ENCODE results near the gene PELI3.

Gene PELI3

GRCh38 chr11:66476841-66477251 lies 10.1 kb downstream of the PELI3 start:
- Histone ChIP-seq H3K4me1 (ENCODE audit: insufficient read depth, low read length, poor library complexity, severe bottlenecking) (peaks cover 11% of the 10 kb centered on the region), H2AFZ (ENCODE audit: low read length) (no peak overlapping the region), H3K9ac (ENCODE audit: low read depth, low read length, poor library complexity, severe bottlenecking) (no peak overlapping the region), H4K20me1 (ENCODE audit: insufficient read depth, low read length, poor library complexity, severe bottlenecking) (peaks cover 8% of the 10 kb centered on the region), H3K9me3 (ENCODE audit: insufficient read depth, low read depth, low read length) (no peaks in the 10 kb centered on the region), H3K4me3 (ENCODE audit: low read length, poor library complexity, severe bottlenecking) (no peak overlapping the region), H3K79me2 (ENCODE audit: insufficient read depth, low read length) (peaks cover 23% of the 10 kb centered on the region), H3K9me2 (replicated peaks; ENCODE audit: low read depth, low read length) (no peaks in the 10 kb centered on the region), H3K27me3 (ENCODE audit: insufficient read depth, low read length, poor library complexity, severe bottlenecking) (no peaks in the 10 kb centered on the region), H3K36me3 (ENCODE audit: insufficient read depth, low read length) (no peaks in the 10 kb centered on the region), H3F3A (ENCODE audit: low read depth) (no peaks in the 10 kb centered on the region), H3K4me2 (ENCODE audit: low read depth, low read length, poor library complexity, severe bottlenecking) (no peak overlapping the region)
- TF ChIP-seq CTCF (conservative IDR thresholded peaks at IDR 0.05; ENCODE audit: low read length) (no peak), EZH2phosphoT487 (IDR thresholded peaks at IDR 0.05; ENCODE audit: borderline replicate concordance) (no peak)

GRCh38 chr11:66477263-66478201 lies 10.8 kb downstream of the PELI3 start:
- Histone ChIP-seq H3K9ac (ENCODE audit: low read depth, low read length, poor library complexity, severe bottlenecking) (no peak overlapping the region), H3K9me3 (ENCODE audit: insufficient read depth, low read depth, low read length) (no peaks in the 10 kb centered on the region), H3K36me3 (ENCODE audit: insufficient read depth, low read length) (no peaks in the 10 kb centered on the region), H4K20me1 (ENCODE audit: insufficient read depth, low read length, poor library complexity, severe bottlenecking) (peaks cover 8% of the 10 kb centered on the region), H3K79me2 (ENCODE audit: insufficient read depth, low read length) (peaks cover 23% of the 10 kb centered on the region), H3K4me1 (ENCODE audit: insufficient read depth, low read length, poor library complexity, severe bottlenecking) (peaks cover 16% of the 10 kb centered on the region), H3K4me3 (ENCODE audit: low read length, poor library complexity, severe bottlenecking) (no peak overlapping the region), H2AFZ (ENCODE audit: low read length) (no peak overlapping the region), H3K27me3 (ENCODE audit: insufficient read depth, low read length, poor library complexity, severe bottlenecking) (no peaks in the 10 kb centered on the region), H3F3A (ENCODE audit: low read depth) (no peaks in the 10 kb centered on the region), H3K9me2 (replicated peaks; ENCODE audit: low read depth, low read length) (no peaks in the 10 kb centered on the region), H3K4me2 (ENCODE audit: low read depth, low read length, poor library complexity, severe bottlenecking) (no peak overlapping the region)
- no peak for TF ChIP-seq EZH2phosphoT487 (IDR thresholded peaks at IDR 0.05; ENCODE audit: borderline replicate concordance)
- TF ChIP-seq CTCF (conservative IDR thresholded peaks at IDR 0.05; ENCODE audit: low read length), result no peak

DNA sequence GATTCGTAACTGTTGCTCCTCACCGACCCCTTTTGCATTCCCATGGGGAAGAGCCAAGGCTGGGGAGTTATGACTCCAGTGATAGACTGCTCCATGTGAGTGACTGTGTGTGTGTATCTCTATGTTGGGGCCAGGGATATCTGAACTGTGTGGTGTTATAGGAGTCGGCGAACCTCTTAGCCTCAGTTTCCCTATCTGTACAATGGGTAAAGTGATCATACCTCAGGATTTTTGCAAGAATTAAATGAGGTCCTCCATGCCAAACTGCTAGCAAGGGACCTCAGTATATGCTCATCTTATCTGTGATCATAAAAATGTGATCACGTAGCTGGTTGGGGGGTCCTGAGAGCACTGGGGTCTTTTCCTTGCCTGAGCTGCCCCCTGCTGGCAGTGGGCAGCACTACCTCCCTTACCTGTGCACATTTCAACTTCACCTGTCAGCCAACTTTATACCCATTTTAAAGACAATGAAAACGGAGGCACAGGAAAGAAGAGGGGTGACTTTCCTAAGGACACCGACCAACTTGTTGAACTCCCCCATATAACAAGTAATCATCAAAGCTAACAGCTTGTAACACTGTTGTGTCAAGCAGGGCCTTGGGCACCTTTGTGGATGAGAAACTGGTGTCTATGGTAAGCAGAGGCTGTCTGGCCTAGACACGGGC lies 12.2 kb downstream of the PELI3 start:
- Histone ChIP-seq H3K9ac (ENCODE audit: low read depth, low read length, poor library complexity, severe bottlenecking) (peak overlapping the region; percentile 99), H3F3A (ENCODE audit: low read depth) (no peaks in the 10 kb centered on the region), H2AFZ (ENCODE audit: low read length) (no peak overlapping the region), H3K79me2 (ENCODE audit: insufficient read depth, low read length) (peaks cover 23% of the 10 kb centered on the region), H3K4me2 (ENCODE audit: low read depth, low read length, poor library complexity, severe bottlenecking) (peak overlapping the region; percentile 73), H3K4me3 (ENCODE audit: low read length, poor library complexity, severe bottlenecking) (peak overlapping the region; percentile 99), H3K27me3 (ENCODE audit: insufficient read depth, low read length, poor library complexity, severe bottlenecking) (no peaks in the 10 kb centered on the region), H4K20me1 (ENCODE audit: insufficient read depth, low read length, poor library complexity, severe bottlenecking) (peaks cover 8% of the 10 kb centered on the region), H3K4me1 (ENCODE audit: insufficient read depth, low read length, poor library complexity, severe bottlenecking) (peaks cover 16% of the 10 kb centered on the region), H3K9me2 (replicated peaks; ENCODE audit: low read depth, low read length) (no peaks in the 10 kb centered on the region), H3K36me3 (ENCODE audit: insufficient read depth, low read length) (no peaks in the 10 kb centered on the region), H3K9me3 (ENCODE audit: insufficient read depth, low read depth, low read length) (no peaks in the 10 kb centered on the region)
- TF ChIP-seq CTCF (conservative IDR thresholded peaks at IDR 0.05; ENCODE audit: low read length) (peak; percentile 96), EZH2phosphoT487 (IDR thresholded peaks at IDR 0.05; ENCODE audit: borderline replicate concordance) (no peak)

Data from Loucy (cell line).